Stimulated activated CD8-positive, alpha-beta memory T cell treated with anti-CD3 and anti-CD28 coated beads, Interleukin-15, amount 100 ng/mL, for 1 hour (primary cell): Measurements from ENCODE around the gene CYP3A5.

Source experiments
- DNase-seq: peaks from one replicate; pipeline ENCODE4 v3.0.0-alpha.2; 2020; ENCODE audit warnings: low read depth

Gene CYP3A5

GRCh38 chr7:99615989-99616358 is 63.8 kb downstream of the CYP3A5 start:
- no peak for DNase-seq

DNA sequence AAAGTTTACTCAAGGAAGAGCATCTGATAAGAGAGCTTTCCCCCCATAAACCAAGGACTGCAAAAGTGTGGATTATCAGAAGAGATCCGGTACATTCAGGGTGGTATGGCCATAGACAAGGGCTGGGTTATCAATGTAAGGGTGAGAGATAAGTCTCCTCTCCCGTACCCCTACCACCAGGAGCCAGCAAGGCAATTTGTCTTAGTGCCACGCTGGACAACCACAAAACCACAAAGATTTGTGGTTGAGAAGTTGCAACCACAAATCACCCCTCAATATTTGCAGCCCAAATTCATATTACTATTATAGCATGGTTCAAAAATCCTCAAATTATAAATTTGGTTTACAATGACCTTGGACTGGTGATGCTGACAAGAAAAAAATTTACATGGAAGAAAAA is 65.3 kb downstream of the CYP3A5 start:
- DNase-seq = no peak

GRCh38 chr7:99607548-99607947 is 72.2 kb downstream of the CYP3A5 start:
- DNase-seq = no peak

- DNase-seq = no peak
Observed at GRCh38 chr7:99606531-99606930, 73.3 kb downstream of the CYP3A5 start.

DNA sequence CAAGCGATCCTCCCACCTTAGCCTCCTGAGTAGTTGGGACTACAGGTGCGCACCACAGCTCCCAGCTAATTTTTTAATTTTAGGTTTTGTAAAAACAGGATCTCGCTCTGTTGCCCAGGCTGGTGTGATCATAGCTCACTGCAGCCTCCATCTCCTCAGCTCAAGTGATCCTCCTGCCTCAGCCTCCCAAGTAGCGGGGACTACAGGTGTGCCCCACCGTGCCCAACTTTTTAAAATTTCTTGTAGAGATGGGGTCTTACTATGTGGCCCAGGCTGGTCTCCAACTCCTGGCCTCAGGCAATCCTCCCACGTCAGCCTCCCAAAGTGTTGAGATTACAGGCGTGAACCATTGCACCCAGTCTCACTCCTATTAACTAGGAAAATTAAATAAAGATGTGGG is 74.3 kb downstream of the CYP3A5 start:
- no peak for DNase-seq

GRCh38 chr7:99601656-99602310 is 78.0 kb downstream of the CYP3A5 start:
- no peak for DNase-seq

DNA sequence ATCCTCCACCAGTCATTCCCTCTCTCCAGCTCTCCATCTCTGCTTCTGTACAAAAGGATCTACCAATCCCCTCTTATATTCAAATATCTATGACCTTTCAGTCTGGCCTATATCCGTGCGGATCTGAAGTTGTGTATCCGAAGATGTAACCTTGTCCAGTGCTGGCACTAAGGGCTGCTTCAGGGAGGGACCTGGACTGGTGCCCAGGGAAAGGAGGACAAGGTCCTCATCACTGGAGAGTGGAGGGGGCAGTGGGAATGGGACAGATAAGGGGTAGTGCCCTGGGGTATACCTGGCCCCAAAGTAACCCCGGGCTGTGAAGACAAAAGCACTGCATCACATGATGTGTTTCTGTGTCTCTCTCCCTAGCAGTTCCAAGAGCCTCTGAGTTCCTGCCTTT is 80.0 kb downstream of the CYP3A5 start:
- no peak for DNase-seq
